Lung (tissue), 12 donors: ENCODE measurements around the gene PET100. TPM values are rescaled to one million over a fixed set of nuclear protein-coding genes. Genes with fewer than 3 reads are reported as not detected.

Source experiments
- ATAC-seq: fragments of 200-7000 bp; cut with Tn5 transposase; one replicate; pipeline ENCODE4 v1.9.1; 2020; ENCODE audit warnings: moderate number of reproducible peaks; ENCODE audit not compliant: insufficient read depth, low FRiP score
- DNase-seq, 3 donors: peaks; one replicate each; pipeline ENCODE4 v3.0.0-alpha.2; 2013 to 2017
- H3K27ac ChIP-seq, 2 donors: one replicate each; pipeline ENCODE4 v1.5.1; 2013; ENCODE audit warnings: mild to moderate bottlenecking in 2 of 2, moderate library complexity in 2 of 2, control low read depth in 1 of 2, inconsistent platforms in 1 of 2, low read depth in 1 of 2, low read length in 1 of 2
- H3K27me3 ChIP-seq, 3 donors: one replicate each; pipeline ENCODE4 v1.5.1; 2013; ENCODE audit warnings: low read length in 2 of 3; ENCODE audit not compliant: control insufficient read depth in 3 of 3, insufficient read depth in 3 of 3
- H3K36me3 ChIP-seq, 4 donors: one replicate each; pipeline ENCODE4 v1.5.1; 2013; ENCODE audit warnings: low read length in 4 of 4, mild to moderate bottlenecking in 1 of 4, moderate library complexity in 1 of 4; ENCODE audit not compliant: control insufficient read depth in 4 of 4, insufficient read depth in 4 of 4
- H3K4me1 ChIP-seq, 5 donors: one replicate each; pipeline ENCODE4 v1.5.1; 2013; ENCODE audit warnings: low read length in 5 of 5, mild to moderate bottlenecking in 2 of 5, moderate library complexity in 1 of 5; ENCODE audit not compliant: control insufficient read depth in 5 of 5, insufficient read depth in 5 of 5
- H3K4me3 ChIP-seq: one replicate; pipeline ENCODE4 v1.5.1; 2013; ENCODE audit warnings: mild to moderate bottlenecking, control low read depth, moderate library complexity
- H3K9ac ChIP-seq, 2 donors: one replicate each; pipeline ENCODE4 v1.5.1; 2013; ENCODE audit warnings: low read length in 2 of 2, control low read depth in 1 of 2; ENCODE audit not compliant: insufficient read depth in 1 of 2
- H3K9me3 ChIP-seq, 4 donors: one replicate each; pipeline ENCODE4 v1.5.1; 2013; ENCODE audit warnings: low read length in 3 of 4, mild to moderate bottlenecking in 1 of 4, moderate library complexity in 1 of 4; ENCODE audit not compliant: control insufficient read depth in 4 of 4, insufficient read depth in 3 of 4
- CTCF ChIP-seq: IDR thresholded peaks from 2 replicates; pipeline ENCODE4 v1.5.1; 2012; ENCODE audit warnings: mild to moderate bottlenecking; ENCODE audit errors: control extremely low read depth, extremely low read depth
- WGBS, 2 donors: extraction: QIAGEN DNeasy Blood & Tissue Kit; methylation state at CpG; one replicate each; pipeline ENCODE4 v1.1.7; 2013; 5-methylcytosine and 5-hydroxymethylcytosine counted together
- polyA plus RNA-seq, 2 donors: library from polyadenylated mRNA; stranded (reverse); fragments of 200-250 nt; gene quantifications; one replicate each; pipeline ENCODE4 v1.2.1, GENCODE V29; 2013
- total RNA-seq, 2 donors: library from RNA; depleted of rRNA in 1 of 2; stranded (reverse); fragments of >200 nt in 1 of 2; gene quantifications; one replicate each; pipeline ENCODE4 v1.2.1, GENCODE V29; 2014 to 2021
- donor health status: control.
- donor health status: control.
- donor health status: Bipolar disorder and iron deficiency.
- donor health status: healthy.
- donor health status: DM: yes; HTN: yes; CAD: no.

The PET100 gene
- total and polyA plus RNA-seq, 4 donors: 26.9 to 383 (median 88.1) TPM

DNA sequence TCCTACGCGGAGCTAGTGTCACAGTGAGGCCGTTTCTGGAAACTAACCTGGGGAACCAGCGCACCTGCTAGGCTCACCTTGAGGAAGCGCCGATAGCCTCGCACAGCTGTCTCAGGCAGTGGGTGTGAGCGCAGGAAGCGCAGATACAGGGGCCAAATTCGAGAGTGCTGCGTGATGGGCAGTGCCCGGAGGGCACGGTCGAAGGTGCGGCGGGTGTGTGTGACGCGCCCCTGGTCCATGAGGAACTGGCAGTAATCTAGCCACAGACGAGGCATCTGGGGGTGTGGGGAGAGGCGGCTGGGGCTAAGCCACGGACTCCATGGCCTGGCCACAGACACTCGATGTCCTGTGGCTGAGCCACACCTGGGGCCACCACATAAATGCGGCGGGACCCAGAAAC, 2.4 kb upstream of the PET100 start:
- H3K4me3 ChIP-seq: no peak overlapping the region
- H3K36me3 ChIP-seq: peaks cover 4 to 50% (median 17%) of the 10 kb centered on the region in 4 donors
- peaks cover 7 to 19% (median 12%) of the 10 kb centered on the region in 5 donors for H3K4me1 ChIP-seq
- 96% methylated on average over 22 to 24 of the region's 24 CpGs for WGBS, 2 donors
- TF ChIP-seq CTCF: no peak
- no peaks in the 10 kb centered on the region for H3K27me3 ChIP-seq
- no peaks in the 10 kb centered on the region for H3K9me3 ChIP-seq
- H3K27ac ChIP-seq: no peak overlapping the region
- no peak overlapping the region for H3K9ac ChIP-seq
- DNase-seq (no peak), ATAC-seq (no peak)

GRCh38 chr19:7628589-7629311, 843 bp upstream of the PET100 start:
- Histone ChIP-seq H3K36me3 (peaks cover 0 to 42% (median 12%) of the 10 kb centered on the region in 4 donors), H3K27ac (peak overlapping the region; percentile 73 to 87), H3K9ac (peak overlapping the region; percentile 91 to 95), H3K9me3 (no peaks in the 10 kb centered on the region), H3K27me3 (no peaks in the 10 kb centered on the region), H3K4me3 (peak overlapping the region; percentile 80), H3K4me1 (peaks cover 7 to 19% (median 12%) of the 10 kb centered on the region in 5 donors)
- ATAC-seq (no peak), DNase-seq (no peak)
- TF ChIP-seq CTCF: no peak
- WGBS, 2 donors: 5 to 7% methylated on average over 15 of the region's 15 CpGs

- ATAC-seq (no peak), DNase-seq (no peak)
- peaks cover 0 to 18% (median 7%) of the 10 kb centered on the region in 4 donors for H3K36me3 ChIP-seq
- peaks cover 0 to 3% (median 0%) of the 10 kb centered on the region in 3 donors for H3K27me3 ChIP-seq
- H3K9me3 ChIP-seq: no peaks in the 10 kb centered on the region
- peaks cover 7 to 21% (median 12%) of the 10 kb centered on the region in 5 donors for H3K4me1 ChIP-seq
- H3K27ac ChIP-seq: no peak overlapping the region
- TF ChIP-seq CTCF: no peak
- WGBS, 2 donors: 94 to 98% methylated on average over 12 of the region's 12 CpGs
- no peak overlapping the region for H3K4me3 ChIP-seq
- no peak overlapping the region for H3K9ac ChIP-seq
Measured at GRCh38 chr19:7631577-7631976, 2.0 kb downstream of the PET100 start.
